Cardiac fibroblast (primary cell): ENCODE data around the gene TEDC2.

Experiments
- DNase-seq, 2 donors: peaks; one replicate each; pipeline versions ENCODE4 v3.0.0 to v3.0.0-alpha.2; 2010; ENCODE audit warnings: low read depth in 2 of 2
- H3K4me3 ChIP-seq, 2 donors: replicated peaks in 1 of 2; 1 replicate in 1 of 2; 2 replicates in 1 of 2; pipeline ENCODE4 v1.5.1; 2011; ENCODE audit warnings: low read depth in 2 of 2, low read length in 2 of 2, mild to moderate bottlenecking in 2 of 2, moderate library complexity in 1 of 2
- CTCF ChIP-seq: IDR thresholded peaks from one replicate; pipeline ENCODE4 v1.5.1; 2011; ENCODE audit warnings: low read depth, mild to moderate bottlenecking, low read length, inconsistent platforms

TEDC2 gene

GRCh38 chr16:2464333-2464732, 4.4 kb downstream of the TEDC2 start:
- no peak overlapping the region for H3K4me3 ChIP-seq
- no peak for TF ChIP-seq CTCF
- no peak for DNase-seq

- peak; percentile 43 for TF ChIP-seq CTCF
- no peak overlapping the region for H3K4me3 ChIP-seq
- DNase-seq = peak in 1 of 2 donors; percentile 20
These were observed 5.9 kb downstream of the TEDC2 start for GRCh38 chr16:2465653-2466415.

- TF ChIP-seq CTCF = no peak
- H3K4me3 ChIP-seq = peak overlapping the region in 1 of 2 donors; percentile 49
- no peak for DNase-seq
These were observed 7.0 kb downstream of the TEDC2 start for GRCh38 chr16:2466667-2467527.

GRCh38 chr16:2467528-2468232, 7.8 kb downstream of the TEDC2 start:
- H3K4me3 ChIP-seq = peak overlapping the region; percentile 32 to 49
- no peak for TF ChIP-seq CTCF
- peak; percentile 59 to 76 for DNase-seq

GRCh38 chr16:2468233-2468724, 8.4 kb downstream of the TEDC2 start:
- no peak for DNase-seq
- H3K4me3 ChIP-seq = peak overlapping the region; percentile 32 to 49
- TF ChIP-seq CTCF = no peak

GRCh38 chr16:2468725-2469398, 9.0 kb downstream of the TEDC2 start:
- no peak for DNase-seq
- no peak for TF ChIP-seq CTCF
- peak overlapping the region in 1 of 2 donors; percentile 13 for H3K4me3 ChIP-seq
